Measurements from ENCODE around the gene IER2.
"Not testable (repeated sequence)": the region's sequence is repeated elsewhere in the genome, so short reads cannot be mapped to it uniquely, and the experiment has no call there.

IER2 gene

DNA sequence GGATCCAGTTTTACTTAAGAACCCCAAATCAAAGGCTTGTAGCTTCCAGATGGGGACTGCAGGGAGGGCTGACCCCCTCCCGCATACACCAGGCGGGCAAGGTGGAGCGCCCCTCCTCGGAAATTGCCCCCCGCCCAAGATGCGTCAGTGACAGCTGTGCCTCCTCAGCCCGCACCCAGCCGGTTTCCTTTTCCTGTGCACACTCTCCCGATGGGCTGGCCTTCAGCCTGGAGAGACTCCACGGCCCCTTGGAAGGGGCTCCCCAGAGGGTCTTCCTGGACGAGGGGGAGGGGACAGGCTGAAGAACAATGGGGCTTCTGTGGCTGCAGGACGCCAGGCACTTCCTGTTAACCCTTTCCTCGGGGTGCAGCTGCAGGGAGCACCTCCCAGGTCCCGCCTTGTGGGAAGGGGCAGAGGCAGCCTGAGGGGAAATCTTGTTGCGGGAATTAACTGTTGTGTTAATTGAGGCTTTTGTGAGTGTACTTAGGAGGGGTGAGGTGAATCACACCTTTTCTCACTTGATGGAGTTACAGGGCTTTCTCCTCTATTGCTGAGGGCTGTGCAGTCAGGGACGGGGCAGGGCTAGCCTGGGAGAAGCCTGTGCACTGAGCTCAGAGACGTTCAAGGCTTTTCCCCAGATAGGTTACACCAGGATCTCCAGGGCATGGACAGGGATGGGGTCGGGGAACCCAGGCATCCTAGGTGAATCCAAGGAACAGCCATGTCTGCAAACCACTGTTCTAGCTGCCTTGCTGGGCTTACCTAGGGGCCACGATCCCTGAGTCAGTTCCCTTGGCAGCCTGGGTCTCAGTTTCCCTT lies 14.3 kb downstream of the IER2 start:
- H3K23ac ChIP-seq (ENCODE audit: low read length in 2 of 2) = peak overlapping the region; percentile 43 to 73
- H3K18ac ChIP-seq (ENCODE audit: low read depth in 1 of 2, low read length in 2 of 2) = peak overlapping the region; percentile 96 to 97
- peak overlapping the region; percentile 100 for H4K91ac ChIP-seq (ENCODE audit: low read length)
- H3K9me3 ChIP-seq (ENCODE audit: control insufficient read depth, low read length) = no peaks in the 10 kb centered on the region
- peak overlapping the region; percentile 97 for H2AK5ac ChIP-seq (ENCODE audit: low read length, severe bottlenecking)
- peak overlapping the region; percentile 36 for H2AFZ ChIP-seq (ENCODE audit: low read depth, low read length)
- H3K4me3 ChIP-seq (ENCODE audit: insufficient read depth in 1 of 2, low read depth in 1 of 2, low read length in 2 of 2) = peak overlapping the region in 1 of 2 experiments; percentile 58
- H3K4ac ChIP-seq (ENCODE audit: low read depth in 1 of 2, low read length in 2 of 2) = peak overlapping the region; percentile 97 to 100
- peak overlapping the region; percentile 88 for H3K9ac ChIP-seq (ENCODE audit: low read length)
- H3K27ac ChIP-seq (ENCODE audit: low read length, poor library complexity, severe bottlenecking) = peak overlapping the region; percentile 98
- H2BK5ac ChIP-seq (ENCODE audit: low read depth, low read length, poor library complexity, severe bottlenecking) = peak overlapping the region; percentile 83
- peak overlapping the region; percentile 98 for H2BK12ac ChIP-seq (ENCODE audit: low read length in 2 of 2)
- peak overlapping the region in 1 of 2 experiments; percentile 68 for H3K14ac ChIP-seq (ENCODE audit: low read length in 2 of 2)
- peaks cover 32% of the 10 kb centered on the region for H3K4me1 ChIP-seq (ENCODE audit: control insufficient read depth, insufficient read depth, low read depth, low read length)
- peak overlapping the region; percentile 71 for H3K4me2 ChIP-seq (ENCODE audit: low read length, poor library complexity, severe bottlenecking)
- 5% methylated on average over 19 of the region's 19 CpGs for WGBS
- H3K27me3 ChIP-seq (ENCODE audit: control insufficient read depth in 1 of 2, insufficient read depth in 1 of 2, low read length in 2 of 2) = no peaks in the 10 kb centered on the region
- peak overlapping the region; percentile 100 for H2BK15ac ChIP-seq (ENCODE audit: low read depth, poor library complexity, severe bottlenecking)
- H3K79me1 ChIP-seq (replicated peaks; ENCODE audit: low read length, poor library complexity, severe bottlenecking) = peaks cover 2% of the 10 kb centered on the region
- DNase-seq = peak; percentile 65
- H2BK120ac ChIP-seq (ENCODE audit: low read depth, low read length) = peak overlapping the region; percentile 100
- H3K36me3 ChIP-seq (ENCODE audit: control insufficient read depth in 1 of 2, insufficient read depth in 2 of 2, low read depth in 1 of 2, low read length in 2 of 2) = no peaks in the 10 kb centered on the region
- H4K8ac ChIP-seq (ENCODE audit: low read length) = peak overlapping the region; percentile 99

DNA sequence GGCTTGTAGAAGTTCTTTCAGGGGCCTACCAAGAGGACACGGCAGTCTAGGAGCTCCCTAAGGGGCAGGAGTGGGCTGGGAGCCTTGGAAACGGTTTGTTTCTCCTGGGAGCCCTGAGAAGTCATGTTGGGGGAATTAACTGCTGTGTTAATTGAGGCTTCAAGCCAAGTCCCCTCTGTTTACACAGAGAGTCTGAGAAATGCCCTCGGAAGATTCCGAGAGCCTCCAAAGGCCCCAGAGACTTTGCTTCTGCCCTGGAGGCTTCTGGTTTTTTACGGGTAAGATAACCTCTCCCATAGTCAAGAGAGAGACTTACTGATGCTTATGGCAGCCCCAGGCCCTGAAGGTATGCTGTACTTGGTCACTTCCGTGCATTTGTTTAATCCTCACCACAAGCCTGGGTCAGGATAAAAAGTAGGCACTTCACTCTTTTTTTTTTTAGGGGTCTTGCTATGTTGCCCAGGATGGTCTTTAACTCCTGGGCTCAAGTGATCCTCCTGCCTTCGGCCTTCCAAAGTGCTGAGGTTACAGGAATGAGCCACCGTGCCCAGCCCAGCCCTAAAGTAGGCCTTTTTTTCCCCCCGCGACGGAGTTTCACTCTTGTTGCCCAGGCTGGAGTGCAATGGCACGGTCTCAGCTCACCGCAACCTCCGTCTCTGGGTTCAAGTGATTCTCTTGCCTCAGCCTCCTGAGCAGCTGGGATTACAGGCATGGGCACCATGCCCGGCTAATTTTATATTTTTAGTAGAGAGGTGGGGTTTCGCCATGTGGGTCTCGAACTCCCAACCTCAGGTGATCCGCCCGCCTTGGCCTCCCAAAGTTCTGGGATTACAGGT lies 15.2 kb downstream of the IER2 start:
- Histone ChIP-seq H2BK120ac (ENCODE audit: low read depth, low read length) (peak overlapping the region; percentile 100), H4K8ac (ENCODE audit: low read length) (peak overlapping the region; percentile 99), H3K14ac (ENCODE audit: low read length in 2 of 2) (peak overlapping the region in 1 of 2 experiments; percentile 77), H3K23ac (ENCODE audit: low read length in 2 of 2) (peak overlapping the region in 1 of 2 experiments; percentile 34), H4K91ac (ENCODE audit: low read length) (peak overlapping the region; percentile 100), H3K9ac (ENCODE audit: low read length) (peak overlapping the region; percentile 88), H2AFZ (ENCODE audit: low read depth, low read length) (no peak overlapping the region), H2BK5ac (ENCODE audit: low read depth, low read length, poor library complexity, severe bottlenecking) (peak overlapping the region; percentile 83), H3K18ac (ENCODE audit: low read depth in 1 of 2, low read length in 2 of 2) (peak overlapping the region; percentile 96 to 97), H3K9me3 (ENCODE audit: control insufficient read depth, low read length) (no peaks in the 10 kb centered on the region), H3K79me1 (replicated peaks; ENCODE audit: low read length, poor library complexity, severe bottlenecking) (peaks cover 2% of the 10 kb centered on the region), H2AK5ac (ENCODE audit: low read length, severe bottlenecking) (peak overlapping the region; percentile 93), H3K27ac (ENCODE audit: low read length, poor library complexity, severe bottlenecking) (peak overlapping the region; percentile 98), H2BK15ac (ENCODE audit: low read depth, poor library complexity, severe bottlenecking) (peak overlapping the region; percentile 70), H2BK12ac (ENCODE audit: low read length in 2 of 2) (peak overlapping the region; percentile 98), H3K4me3 (ENCODE audit: insufficient read depth in 1 of 2, low read depth in 1 of 2, low read length in 2 of 2) (no peak overlapping the region), H3K36me3 (ENCODE audit: control insufficient read depth in 1 of 2, insufficient read depth in 2 of 2, low read depth in 1 of 2, low read length in 2 of 2) (no peaks in the 10 kb centered on the region), H3K27me3 (ENCODE audit: control insufficient read depth in 1 of 2, insufficient read depth in 1 of 2, low read length in 2 of 2) (no peaks in the 10 kb centered on the region), H3K4me1 (ENCODE audit: control insufficient read depth, insufficient read depth, low read depth, low read length) (peaks cover 37% of the 10 kb centered on the region), H3K4me2 (ENCODE audit: low read length, poor library complexity, severe bottlenecking) (no peak overlapping the region), H3K4ac (ENCODE audit: low read depth in 1 of 2, low read length in 2 of 2) (peak overlapping the region; percentile 97 to 100)
- 66% methylated on average over 19 of the region's 19 CpGs for WGBS
- DNase-seq = peak; percentile 89

GRCh38 chr19:13166151-13166550 lies 15.9 kb downstream of the IER2 start:
- not testable (repeated sequence) for H3K36me3 ChIP-seq (ENCODE audit: control insufficient read depth in 1 of 2, insufficient read depth in 2 of 2, low read depth in 1 of 2, low read length in 2 of 2); H3K9me3 ChIP-seq (ENCODE audit: control insufficient read depth, low read length); H3K27me3 ChIP-seq (ENCODE audit: control insufficient read depth in 1 of 2, insufficient read depth in 1 of 2, low read length in 2 of 2); H3K4me2 ChIP-seq (ENCODE audit: low read length, poor library complexity, severe bottlenecking); H3K79me1 ChIP-seq (replicated peaks; ENCODE audit: low read length, poor library complexity, severe bottlenecking); H4K91ac ChIP-seq (ENCODE audit: low read length); H4K8ac ChIP-seq (ENCODE audit: low read length); H3K18ac ChIP-seq (ENCODE audit: low read depth in 1 of 2, low read length in 2 of 2); H3K14ac ChIP-seq (ENCODE audit: low read length in 2 of 2); H2BK120ac ChIP-seq (ENCODE audit: low read depth, low read length); H2AFZ ChIP-seq (ENCODE audit: low read depth, low read length); H3K23ac ChIP-seq (ENCODE audit: low read length in 2 of 2); H2BK15ac ChIP-seq (ENCODE audit: low read depth, poor library complexity, severe bottlenecking); H3K9ac ChIP-seq (ENCODE audit: low read length); H3K4me3 ChIP-seq (ENCODE audit: insufficient read depth in 1 of 2, low read depth in 1 of 2, low read length in 2 of 2); H2BK5ac ChIP-seq (ENCODE audit: low read depth, low read length, poor library complexity, severe bottlenecking); DNase-seq; H3K27ac ChIP-seq (ENCODE audit: low read length, poor library complexity, severe bottlenecking)
- H3K4ac ChIP-seq (ENCODE audit: low read depth in 1 of 2, low read length in 2 of 2) = peak overlapping the region in 1 of 2 experiments; percentile 13
- 100% methylated on average over 3 of the region's 3 CpGs for WGBS
- peaks cover 39% of the 10 kb centered on the region for H3K4me1 ChIP-seq (ENCODE audit: control insufficient read depth, insufficient read depth, low read depth, low read length)
- peak overlapping the region in 1 of 2 experiments; percentile 49 for H2BK12ac ChIP-seq (ENCODE audit: low read length in 2 of 2)
- peak overlapping the region; percentile 11 for H2AK5ac ChIP-seq (ENCODE audit: low read length, severe bottlenecking)

GRCh38 chr19:13169769-13170168 lies 19.6 kb downstream of the IER2 start:
- peak overlapping the region; percentile 57 for H4K8ac ChIP-seq (ENCODE audit: low read length)
- H3K36me3 ChIP-seq (ENCODE audit: control insufficient read depth in 1 of 2, insufficient read depth in 2 of 2, low read depth in 1 of 2, low read length in 2 of 2) = no peaks in the 10 kb centered on the region
- peaks cover 2% of the 10 kb centered on the region for H3K79me1 ChIP-seq (replicated peaks; ENCODE audit: low read length, poor library complexity, severe bottlenecking)
- no peak overlapping the region for H2BK5ac ChIP-seq (ENCODE audit: low read depth, low read length, poor library complexity, severe bottlenecking)
- no peaks in the 10 kb centered on the region for H3K9me3 ChIP-seq (ENCODE audit: control insufficient read depth, low read length)
- H2BK120ac ChIP-seq (ENCODE audit: low read depth, low read length) = peak overlapping the region; percentile 15
- no peak overlapping the region for H2AFZ ChIP-seq (ENCODE audit: low read depth, low read length)
- DNase-seq = peak; percentile 80
- no peak overlapping the region for H3K4me2 ChIP-seq (ENCODE audit: low read length, poor library complexity, severe bottlenecking)
- peak overlapping the region; percentile 57 for H3K9ac ChIP-seq (ENCODE audit: low read length)
- H4K91ac ChIP-seq (ENCODE audit: low read length) = peak overlapping the region; percentile 20
- H3K23ac ChIP-seq (ENCODE audit: low read length in 2 of 2) = no peak overlapping the region
- H3K18ac ChIP-seq (ENCODE audit: low read depth in 1 of 2, low read length in 2 of 2) = peak overlapping the region; percentile 1 to 23
- WGBS = 43% methylated on average over 5 of the region's 5 CpGs
- no peaks in the 10 kb centered on the region for H3K27me3 ChIP-seq (ENCODE audit: control insufficient read depth in 1 of 2, insufficient read depth in 1 of 2, low read length in 2 of 2)
- peak overlapping the region; percentile 20 to 98 for H2BK12ac ChIP-seq (ENCODE audit: low read length in 2 of 2)
- H2AK5ac ChIP-seq (ENCODE audit: low read length, severe bottlenecking) = peak overlapping the region; percentile 58
- no peak overlapping the region for H3K14ac ChIP-seq (ENCODE audit: low read length in 2 of 2)
- no peak overlapping the region for H2BK15ac ChIP-seq (ENCODE audit: low read depth, poor library complexity, severe bottlenecking)
- no peak overlapping the region for H3K4me3 ChIP-seq (ENCODE audit: insufficient read depth in 1 of 2, low read depth in 1 of 2, low read length in 2 of 2)
- H3K4ac ChIP-seq (ENCODE audit: low read depth in 1 of 2, low read length in 2 of 2) = peak overlapping the region; percentile 34 to 48
- no peak overlapping the region for H3K27ac ChIP-seq (ENCODE audit: low read length, poor library complexity, severe bottlenecking)
- H3K4me1 ChIP-seq (ENCODE audit: control insufficient read depth, insufficient read depth, low read depth, low read length) = peaks cover 36% of the 10 kb centered on the region

All from mesenchymal stem cell (in vitro differentiated cells and primary cell).